Renal pelvis (tissue), 4 donors: ENCODE results near the gene MEG3. TPM values are rescaled to one million over a fixed set of nuclear protein-coding genes. Genes with fewer than 3 reads are reported as not detected.

Source experiments
- DNase-seq: peaks from one replicate; pipeline ENCODE4 v3.0.0-alpha.2; 2013
- polyA plus RNA-seq, 3 donors: library from polyadenylated mRNA; unstranded; fragments of 120-200 nt; gene quantifications; one replicate each; pipeline ENCODE4 v1.2.1, GENCODE V29; 2013; ENCODE audit not compliant: insufficient read length in 3 of 3

The MEG3 gene
- polyA plus RNA-seq, 3 donors = 122 to 305 (median 222) TPM

- no peak for DNase-seq
These were observed 53.3 kb downstream of the MEG3 start for GRCh38 chr14:100879194-100879593.

GRCh38 chr14:100879782-100880181 is 53.9 kb downstream of the MEG3 start:
- DNase-seq = no peak

GRCh38 chr14:100880271-100881101 is 54.6 kb downstream of the MEG3 start:
- DNase-seq = no peak

GRCh38 chr14:100881211-100882025 is 55.5 kb downstream of the MEG3 start:
- no peak for DNase-seq

- DNase-seq = no peak
These were observed 56.4 kb downstream of the MEG3 start for GRCh38 chr14:100882026-100882967.

GRCh38 chr14:100882991-100883788 is 57.3 kb downstream of the MEG3 start:
- DNase-seq = no peak

- DNase-seq = no peak
These were observed 57.8 kb downstream of the MEG3 start for GRCh38 chr14:100883789-100884101.

- no peak for DNase-seq
These were observed 58.5 kb downstream of the MEG3 start for GRCh38 chr14:100884456-100884855.

- DNase-seq = no peak
These were observed 59.3 kb downstream of the MEG3 start for GRCh38 chr14:100885196-100885595.

- DNase-seq = no peak
These were observed 59.7 kb downstream of the MEG3 start for GRCh38 chr14:100885617-100886016.

GRCh38 chr14:100887728-100888335 is 61.9 kb downstream of the MEG3 start:
- DNase-seq = no peak

GRCh38 chr14:100888789-100889315 is 62.9 kb downstream of the MEG3 start:
- no peak for DNase-seq

GRCh38 chr14:100889641-100890040 is 63.7 kb downstream of the MEG3 start:
- DNase-seq = no peak

GRCh38 chr14:100890061-100890850 is 64.3 kb downstream of the MEG3 start:
- no peak for DNase-seq

- no peak for DNase-seq
These were observed 65.1 kb downstream of the MEG3 start for GRCh38 chr14:100891051-100891450.

- DNase-seq = no peak
These were observed 65.9 kb downstream of the MEG3 start for GRCh38 chr14:100891501-100892445.

GRCh38 chr14:100892496-100893227 is 66.7 kb downstream of the MEG3 start:
- DNase-seq = no peak

GRCh38 chr14:100893228-100893601 is 67.3 kb downstream of the MEG3 start:
- DNase-seq = no peak
